GM12874 (cell line): Measurements from ENCODE around the gene OSBPL6.

Experiments
- CTCF ChIP-seq: IDR thresholded peaks from 2 replicates; pipeline ENCODE4 v1.5.1; 2011; ENCODE audit warnings: low read depth, mild to moderate bottlenecking, control low read depth, low read length, moderate library complexity; ENCODE audit not compliant: insufficient read depth

OSBPL6 gene

GRCh38 chr2:178395295-178395694 lies 201.0 kb downstream of the OSBPL6 start:
- TF ChIP-seq CTCF: no peak

- TF ChIP-seq CTCF: no peak
Observed at GRCh38 chr2:178395941-178396570, 201.7 kb downstream of the OSBPL6 start.

GRCh38 chr2:178397002-178397605 lies 202.8 kb downstream of the OSBPL6 start:
- TF ChIP-seq CTCF: peak; percentile 48; the same call in 1 of the 2 replicates

- TF ChIP-seq CTCF: no peak
Observed at GRCh38 chr2:178401994-178402437, 207.7 kb downstream of the OSBPL6 start.

- TF ChIP-seq CTCF: no peak
Observed at GRCh38 chr2:178403671-178404306, 209.5 kb downstream of the OSBPL6 start.

- TF ChIP-seq CTCF: no peak
Observed at GRCh38 chr2:178404368-178404767, 210.1 kb downstream of the OSBPL6 start.

GRCh38 chr2:178409261-178409660 lies 214.9 kb downstream of the OSBPL6 start:
- no peak for TF ChIP-seq CTCF
